Type B pancreatic cell (in vitro differentiated cells): ENCODE results near the gene LRP11. TPM values are rescaled to one million over a fixed set of nuclear protein-coding genes. Genes with fewer than 3 reads are reported as not detected.
A peak's percentile ranks its signal among the peaks of the same experiment; 100 is the strongest.
"Not testable (repeated sequence)": the region's sequence is repeated elsewhere in the genome, so short reads cannot be mapped to it uniquely, and the experiment has no call there.

Experiments
- DNase-seq: peaks from one replicate; pipeline ENCODE4 v3.0.0; 2021; ENCODE audit warnings: mixed read lengths; ENCODE audit not compliant: unreplicated experiment; ENCODE audit errors: extremely low spot score
- H3K27ac Mint-ChIP-seq: 2 replicates; pipeline ENCODE4 v1.8.0; 2021; ENCODE audit warnings: mild to moderate bottlenecking, mixed read lengths
- H3K27me3 Mint-ChIP-seq: 2 replicates; pipeline ENCODE4 v1.8.0; 2021; ENCODE audit warnings: mixed read lengths
- H3K36me3 Mint-ChIP-seq: 2 replicates; pipeline ENCODE4 v1.8.0; 2021; ENCODE audit warnings: mixed read lengths
- H3K4me1 Mint-ChIP-seq: one replicate; pipeline ENCODE4 v1.8.0; 2021; ENCODE audit warnings: mixed read lengths; ENCODE audit not compliant: unreplicated experiment
- H3K4me3 Mint-ChIP-seq: 2 replicates; pipeline ENCODE4 v1.8.0; 2021; ENCODE audit warnings: mild to moderate bottlenecking, mixed read lengths
- H3K9me3 Mint-ChIP-seq: 2 replicates; pipeline ENCODE4 v1.8.0; 2021; ENCODE audit warnings: mixed read lengths
- CTCF ChIP-seq: fragments of 200-600 bp; sonication (generic); conservative IDR thresholded peaks from 2 replicates; pipeline ENCODE4 v1.5.0; 2021; ENCODE audit warnings: antibody characterized with exemption, mild to moderate bottlenecking
- total RNA-seq: library from RNA; stranded (reverse); gene quantifications from 2 replicates; pipeline ENCODE4 v1.2.1, GENCODE V29; 2021; ENCODE audit warnings: low replicate concordance

Gene LRP11
- total RNA-seq, 1 donor from 2014 or later, result 56.6 TPM

DNA sequence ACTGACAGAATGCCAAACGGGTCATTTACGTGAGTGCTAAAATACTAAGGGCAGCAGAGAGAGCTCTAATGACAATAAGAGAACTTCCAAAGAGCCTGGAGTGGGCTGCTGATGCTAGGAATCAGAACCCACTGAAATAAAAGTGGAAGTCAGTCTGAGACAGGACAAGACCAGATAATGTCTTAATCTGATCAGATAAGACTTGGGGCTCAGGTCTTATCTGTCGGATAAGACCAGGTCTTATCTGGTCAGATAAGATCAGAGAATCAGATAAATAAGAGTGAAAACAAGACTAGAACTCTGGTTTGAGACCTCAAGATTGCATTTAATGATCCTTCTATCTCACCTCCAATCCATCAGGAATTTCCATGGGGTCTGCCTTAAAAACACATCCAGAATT lies 18.6 kb downstream of the LRP11 start:
- no peak for TF ChIP-seq CTCF
- no peaks in the 10 kb centered on the region for H3K27me3 Mint-ChIP-seq

DNA sequence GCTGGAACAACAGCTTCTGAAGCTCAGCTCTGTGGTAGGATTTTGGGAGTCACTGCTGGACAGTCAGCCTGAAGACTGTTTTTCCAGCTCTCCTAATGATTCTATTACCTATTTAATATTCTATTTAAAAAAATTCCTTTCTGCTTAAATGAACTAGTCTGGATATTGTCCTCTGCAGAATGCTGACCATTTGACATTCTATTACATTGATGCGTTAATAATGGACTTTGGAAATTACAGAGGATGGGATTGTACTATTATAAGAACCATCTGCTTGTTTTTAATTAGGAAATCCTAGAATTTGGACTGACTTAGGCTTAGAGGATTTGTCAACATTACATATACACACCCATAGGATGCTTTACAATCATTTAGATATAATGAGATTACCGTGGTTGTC lies 19.7 kb downstream of the LRP11 start:
- Mint-ChIP-seq H3K36me3 (peaks cover 17% of the 10 kb centered on the region), H3K9me3 (no peaks in the 10 kb centered on the region), H3K27ac (no peak overlapping the region), H3K27me3 (no peaks in the 10 kb centered on the region), H3K4me1 (peaks cover 16% of the 10 kb centered on the region), H3K4me3 (no peak overlapping the region)
- TF ChIP-seq CTCF, result no peak
- no peak for DNase-seq

More for the DNA sequence above, 18.6 kb downstream of the LRP11 start:
- peaks cover 16% of the 10 kb centered on the region for H3K4me1 Mint-ChIP-seq
- H3K4me3 Mint-ChIP-seq, result no peak overlapping the region
- no peak overlapping the region for H3K27ac Mint-ChIP-seq
- H3K9me3 Mint-ChIP-seq, result no peaks in the 10 kb centered on the region
- no peak for DNase-seq
- peaks cover 17% of the 10 kb centered on the region for H3K36me3 Mint-ChIP-seq

DNA sequence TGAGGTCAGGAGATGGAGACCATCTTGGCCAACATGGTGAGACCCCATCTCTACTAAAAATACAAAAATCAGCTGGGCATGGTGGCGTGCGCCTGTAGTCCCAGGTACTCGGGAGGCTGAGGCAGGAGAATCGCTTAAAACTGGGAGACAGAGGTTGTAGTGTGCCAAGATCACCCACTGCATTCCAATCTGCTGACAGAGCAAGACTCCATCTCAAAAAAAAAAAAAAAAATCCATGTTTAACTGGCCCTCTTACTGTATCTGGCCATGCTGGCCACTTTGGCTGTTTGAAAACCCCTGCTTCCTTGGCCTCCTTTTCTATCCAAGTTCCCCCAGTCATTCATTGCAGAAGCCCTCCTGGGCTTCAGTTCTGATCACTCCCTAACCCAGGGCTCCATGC lies 20.1 kb downstream of the LRP11 start:
- H3K36me3 Mint-ChIP-seq, result peaks cover 19% of the 10 kb centered on the region
- H3K9me3 Mint-ChIP-seq, DNase-seq, H3K27me3 Mint-ChIP-seq, H3K27ac Mint-ChIP-seq, H3K4me3 Mint-ChIP-seq: not testable (repeated sequence)
- peaks cover 16% of the 10 kb centered on the region for H3K4me1 Mint-ChIP-seq

- Mint-ChIP-seq H3K9me3 (no peaks in the 10 kb centered on the region), H3K36me3 (peaks cover 16% of the 10 kb centered on the region), H3K4me1 (peaks cover 16% of the 10 kb centered on the region), H3K27me3 (no peaks in the 10 kb centered on the region), H3K27ac (no peak overlapping the region), H3K4me3 (no peak overlapping the region)
- no peak for TF ChIP-seq CTCF
- DNase-seq, result no peak
Observed at GRCh38 chr6:149843051-149843633, 21.0 kb downstream of the LRP11 start.

GRCh38 chr6:149842331-149842730 lies 21.8 kb downstream of the LRP11 start:
- DNase-seq, result no peak
- H3K4me3 Mint-ChIP-seq, result peak overlapping the region; percentile 8
- no peaks in the 10 kb centered on the region for H3K27me3 Mint-ChIP-seq
- no peak for TF ChIP-seq CTCF
- no peaks in the 10 kb centered on the region for H3K9me3 Mint-ChIP-seq
- peaks cover 16% of the 10 kb centered on the region for H3K36me3 Mint-ChIP-seq
- peaks cover 16% of the 10 kb centered on the region for H3K4me1 Mint-ChIP-seq
- H3K27ac Mint-ChIP-seq, result peak overlapping the region; percentile 77

DNA sequence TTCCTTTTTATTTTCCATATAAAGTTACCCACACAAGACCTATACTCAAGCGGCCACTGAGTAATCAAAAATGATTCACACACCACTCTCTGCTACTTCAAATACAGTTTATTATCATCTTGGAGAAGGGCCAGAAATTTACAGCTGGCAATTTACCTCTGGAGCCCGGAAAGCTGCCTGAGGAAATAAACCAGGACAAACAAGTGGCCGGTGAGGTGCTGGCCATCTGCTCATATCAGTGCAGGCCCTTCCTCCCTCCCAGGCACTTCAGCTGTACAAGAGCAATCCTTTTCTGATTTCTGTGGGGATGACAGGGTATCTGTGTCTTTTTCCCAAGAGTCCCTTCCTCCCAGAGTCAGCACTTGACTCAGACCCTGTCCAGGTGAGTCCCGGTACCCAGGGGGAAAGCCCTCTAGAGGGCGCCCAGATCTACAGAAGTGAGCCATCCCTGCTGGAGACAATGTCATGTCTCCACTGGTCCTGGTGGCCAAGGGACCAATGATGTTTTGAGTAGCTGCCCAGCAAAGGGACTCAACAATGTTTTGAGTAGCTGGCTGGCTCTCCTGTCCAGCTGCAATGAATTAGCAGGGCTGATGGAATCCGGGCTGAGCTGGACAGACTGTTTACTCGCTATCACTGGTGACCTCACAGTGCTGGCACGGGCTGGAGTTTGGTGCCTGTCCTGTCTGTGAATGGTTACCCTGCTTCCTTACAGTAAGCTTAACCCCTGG lies 23.6 kb downstream of the LRP11 start:
- H3K27ac Mint-ChIP-seq, result no peak overlapping the region
- H3K27me3 Mint-ChIP-seq, result no peaks in the 10 kb centered on the region
- no peak overlapping the region for H3K4me3 Mint-ChIP-seq
- TF ChIP-seq CTCF, result peak; percentile 53
- no peaks in the 10 kb centered on the region for H3K9me3 Mint-ChIP-seq
- H3K4me1 Mint-ChIP-seq, result peaks cover 13% of the 10 kb centered on the region
- no peak for DNase-seq
- peaks cover 21% of the 10 kb centered on the region for H3K36me3 Mint-ChIP-seq
